GM19397 (cell line): Measurements from ENCODE around the gene HOXB9.

ENCODE experiments used
- ATAC-seq: cut with Tn5 transposase; IDR thresholded peaks from one replicate; pipeline ENCODE4 v1.9.1; 2021; ENCODE audit warnings: mild to moderate bottlenecking, moderate library complexity; ENCODE audit not compliant: unreplicated experiment

HOXB9 gene

DNA sequence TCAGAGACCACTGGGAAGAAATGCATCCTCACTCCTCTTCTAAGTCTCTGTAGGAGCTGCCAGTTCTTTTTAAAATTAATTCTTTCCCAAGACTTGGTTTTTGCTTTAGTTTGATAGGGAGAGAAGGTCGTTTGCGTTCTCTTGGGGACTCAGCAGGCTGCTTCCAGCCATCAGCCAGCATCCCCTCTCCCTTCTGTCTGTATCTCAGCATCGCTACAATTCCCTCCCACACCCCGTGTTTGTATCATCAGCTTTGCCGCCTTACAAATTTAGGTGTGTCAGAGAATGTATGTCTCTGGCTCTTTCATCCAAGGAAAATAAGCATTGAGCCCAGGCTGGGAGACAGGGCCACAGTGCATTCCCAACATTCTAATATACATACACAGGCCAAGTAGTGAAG, 26.8 kb downstream of the HOXB9 start:
- ATAC-seq = no peak

- ATAC-seq = no peak
Measured at GRCh38 chr17:48598736-48599135, 27.4 kb downstream of the HOXB9 start.

- ATAC-seq = peak; percentile 35
Measured at GRCh38 chr17:48597778-48598631, 28.2 kb downstream of the HOXB9 start.

DNA sequence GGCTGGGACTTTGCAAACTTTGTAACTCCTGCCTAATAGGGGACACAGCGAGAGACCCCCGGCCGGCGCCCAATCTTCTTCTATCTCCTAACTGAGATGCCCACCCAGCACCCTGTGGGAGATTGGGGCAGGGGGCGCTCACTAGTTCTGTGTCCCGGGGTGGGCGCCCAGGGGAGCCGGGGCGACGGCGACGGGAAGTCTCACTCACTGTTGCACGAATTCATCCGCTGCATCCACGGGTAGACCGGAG, 28.7 kb downstream of the HOXB9 start:
- ATAC-seq = no peak

- no peak for ATAC-seq
Measured at GRCh38 chr17:48596735-48597527, 29.2 kb downstream of the HOXB9 start.

- no peak for ATAC-seq
Measured at GRCh38 chr17:48596000-48596734, 30.0 kb downstream of the HOXB9 start.

DNA sequence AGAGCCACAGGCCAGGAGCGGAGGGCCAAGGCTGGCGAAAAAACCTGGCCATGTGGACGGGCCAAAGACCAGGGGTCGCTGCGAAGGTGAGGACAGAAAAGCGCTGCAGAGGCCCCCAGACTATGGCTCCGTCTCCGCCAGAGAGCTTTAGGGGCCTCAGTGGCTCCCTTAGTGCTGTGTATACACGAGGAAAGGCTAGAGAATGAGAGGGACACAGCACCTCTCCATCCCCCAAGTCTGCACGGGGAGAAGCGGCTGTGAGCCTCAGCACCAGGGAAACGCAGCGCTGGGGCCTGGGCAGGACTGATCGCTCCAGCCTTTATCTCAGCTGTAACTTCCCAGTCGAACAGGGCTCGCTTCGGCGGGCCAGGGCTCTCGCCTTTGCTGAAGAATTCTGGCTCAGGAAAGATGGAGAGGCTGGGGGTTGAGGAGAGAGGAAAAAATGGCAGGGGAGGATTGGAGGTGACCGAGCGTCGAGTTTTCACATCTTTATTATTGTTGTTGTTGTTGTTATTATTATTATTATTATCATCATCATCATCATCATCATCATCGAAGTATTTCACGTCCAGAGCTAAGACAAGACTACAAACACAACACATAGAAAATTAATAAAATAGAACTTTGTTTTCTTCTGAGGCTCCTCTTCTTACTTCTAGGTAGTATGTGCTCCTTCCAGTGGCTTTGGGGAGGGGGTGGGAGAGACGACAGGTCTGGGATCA, 30.7 kb downstream of the HOXB9 start:
- no peak for ATAC-seq

DNA sequence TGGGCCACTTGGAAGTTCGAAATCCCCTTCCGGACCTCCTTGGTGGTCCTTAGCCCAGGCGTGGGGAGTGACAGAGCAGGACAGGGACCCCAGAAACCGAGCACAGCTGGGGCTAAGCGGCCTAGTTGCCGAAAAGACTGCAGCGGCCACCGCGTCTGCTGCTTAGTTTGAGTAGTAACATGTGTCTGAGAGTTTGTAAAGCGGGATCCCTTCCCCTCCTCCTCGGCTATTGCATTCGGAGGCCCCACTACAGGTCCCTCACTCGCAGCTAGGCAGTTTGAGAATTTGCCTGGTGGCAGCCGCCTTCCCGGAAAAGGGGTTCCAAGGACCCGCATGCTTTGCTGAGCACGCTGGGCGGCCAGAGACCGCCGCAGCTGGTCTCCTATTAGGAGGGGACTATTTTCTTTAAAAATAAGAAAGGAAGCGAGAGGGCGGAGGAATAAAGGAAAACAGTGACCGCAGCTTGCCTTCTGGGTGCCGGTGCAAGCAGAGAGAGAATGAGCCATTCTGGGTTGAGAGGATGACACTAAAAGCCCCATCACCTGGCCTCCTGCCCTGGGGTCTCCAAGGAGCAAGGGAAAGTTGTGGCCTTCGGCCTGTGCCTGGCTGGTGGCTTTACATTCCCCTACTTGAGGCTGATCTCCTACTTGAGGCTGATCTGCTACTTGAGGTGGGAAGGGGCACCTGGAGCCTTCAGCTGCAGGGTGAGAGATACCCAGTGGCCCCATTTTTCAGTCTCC, 31.4 kb downstream of the HOXB9 start:
- no peak for ATAC-seq

GRCh38 chr17:48593840-48594537, 32.2 kb downstream of the HOXB9 start:
- ATAC-seq = no peak

GRCh38 chr17:48593126-48593829, 32.9 kb downstream of the HOXB9 start, which contains the start of gene HOXB5:
HOXB5 (minus strand) TSS chr17:48593779; CDS start chr17:48593682, 97 bp downstream.
- ATAC-seq = no peak

DNA sequence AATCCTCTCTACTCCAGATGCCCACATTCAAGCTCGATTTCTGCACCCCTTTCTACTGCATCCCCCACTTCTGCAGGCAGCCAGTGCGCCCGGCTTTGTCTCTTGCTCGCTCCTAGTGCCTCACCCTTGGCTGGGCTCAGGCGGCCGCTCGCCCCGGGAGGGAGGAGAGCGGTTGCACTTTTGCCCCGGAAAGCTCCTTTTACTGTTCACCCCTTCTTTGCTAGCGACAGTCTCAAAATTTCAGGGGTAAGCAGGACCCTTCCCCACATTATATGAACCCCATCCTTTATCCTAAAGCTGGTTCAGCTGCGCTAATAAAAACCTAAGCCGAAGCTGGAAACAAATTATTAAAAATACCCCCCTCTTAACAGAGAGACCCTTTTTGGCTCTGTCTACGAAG, 33.6 kb downstream of the HOXB9 start:
- ATAC-seq = no peak

DNA sequence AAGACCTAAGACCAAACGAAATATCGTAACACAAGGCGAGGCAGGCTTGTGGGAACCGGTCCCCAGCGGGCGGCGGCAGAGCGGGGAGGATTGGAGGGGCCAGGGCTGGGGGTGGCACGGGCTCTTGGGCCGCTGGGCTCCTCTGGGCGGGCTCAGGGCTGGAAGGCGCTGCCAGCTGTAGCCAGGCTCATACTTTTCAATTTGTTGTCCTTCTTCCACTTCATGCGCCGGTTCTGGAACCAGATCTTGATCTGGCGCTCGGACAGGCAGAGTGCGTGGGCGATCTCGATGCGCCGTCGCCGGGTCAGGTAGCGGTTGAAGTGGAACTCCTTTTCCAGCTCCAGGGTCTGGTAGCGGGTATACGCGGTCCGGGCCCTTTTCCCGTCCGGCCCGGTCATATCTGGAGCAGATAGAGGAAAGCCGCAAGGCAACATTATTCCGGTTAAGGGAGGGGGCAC, 34.1 kb downstream of the HOXB9 start:
- ATAC-seq = no peak

- no peak for ATAC-seq
Measured at GRCh38 chr17:48591255-48592056, 34.7 kb downstream of the HOXB9 start.

DNA sequence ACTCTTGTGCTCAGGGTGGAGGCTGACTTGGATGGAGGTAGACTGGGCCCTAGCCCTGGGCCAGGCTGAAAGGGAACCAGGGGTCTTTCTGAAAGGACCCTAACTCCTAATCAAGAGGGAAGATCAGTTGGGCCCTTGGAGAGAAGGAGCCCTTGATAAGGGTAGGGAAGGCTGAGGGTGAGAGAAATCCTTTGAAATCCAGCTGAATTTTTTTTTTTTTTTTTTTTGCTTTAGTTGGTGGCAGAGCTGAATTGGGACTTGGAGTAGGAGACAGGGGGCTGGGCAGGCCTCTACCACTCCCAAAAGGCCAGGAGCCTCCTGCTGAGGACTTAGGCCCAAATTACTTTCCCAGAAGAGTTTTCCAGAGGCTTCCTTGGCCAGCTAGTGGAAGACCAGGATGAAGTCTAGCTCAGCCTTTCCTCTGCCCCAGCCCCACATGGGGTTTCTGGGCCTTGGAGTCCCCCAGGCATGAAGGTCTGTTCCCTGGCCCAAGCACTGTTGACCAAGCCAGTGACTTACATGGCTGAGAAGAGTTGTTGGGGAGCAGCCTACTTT, 35.5 kb downstream of the HOXB9 start:
- no peak for ATAC-seq

DNA sequence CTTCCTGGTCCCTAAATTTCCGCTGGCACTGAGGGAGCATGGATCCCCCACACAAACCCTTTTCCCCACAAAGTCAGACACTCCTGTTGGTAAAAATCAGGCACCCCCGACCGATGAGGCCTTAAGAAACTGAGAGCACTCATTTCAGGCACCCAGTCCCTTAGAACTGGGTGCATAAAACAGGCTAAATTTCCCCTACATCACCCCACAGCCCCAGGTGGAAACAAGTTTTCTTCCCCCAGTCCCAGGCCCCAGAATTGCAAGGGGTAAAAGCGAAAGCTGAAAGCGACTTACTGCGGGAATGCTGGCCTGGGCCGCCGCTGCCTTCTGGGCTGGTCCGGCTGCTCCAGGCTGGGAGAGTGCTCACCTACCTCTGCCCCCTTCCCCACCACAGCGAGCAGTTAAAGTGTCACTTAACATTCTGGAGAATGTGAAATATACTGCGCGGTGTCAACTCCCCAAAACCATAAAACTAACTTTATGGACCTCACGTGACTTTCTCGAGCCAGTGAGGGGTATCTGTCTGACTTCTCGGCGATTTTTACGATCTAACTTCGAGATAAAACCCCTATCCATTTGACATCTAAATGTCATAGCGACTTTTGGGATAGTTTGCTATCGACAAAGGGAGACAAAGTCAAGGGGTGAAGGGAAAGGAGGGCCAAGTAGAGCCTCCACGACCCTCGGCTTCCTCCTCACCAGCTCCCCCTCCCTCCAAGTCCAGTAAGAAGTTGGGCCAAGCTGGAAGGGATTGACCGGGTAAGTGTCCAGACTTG, 36.1 kb downstream of the HOXB9 start, which contains the start of gene HOXB3:
TSS of gene HOXB3 (minus strand) at position 411 of the 776 bp plus-strand sequence. CDS start 37,767 bp downstream, outside the sequence.
- no peak for ATAC-seq

- ATAC-seq = no peak
Measured at GRCh38 chr17:48589060-48589830, 36.9 kb downstream of the HOXB9 start.
